ENCODE data around the gene ARL6IP6. TPM values are rescaled to one million over a fixed set of nuclear protein-coding genes. Genes with fewer than 3 reads are reported as not detected.

ARL6IP6 gene
- polyA plus RNA-seq, 1 of the 3 experiments (the other 2 are of a cell fraction) = 25.8 TPM

- ChIA-PET POLR2A (no interaction called here), CTCF (no interaction called here)
- Histone ChIP-seq H3F3A (replicated peaks; ENCODE audit: insufficient read depth) (no peaks in the 10 kb centered on the region), H3K9ac (no peak overlapping the region), H3K4me2 (no peak overlapping the region), H3K27ac (ENCODE audit: low read depth in 2 of 2, low read length in 1 of 2) (no peak overlapping the region), H3K79me2 (ENCODE audit: insufficient read depth) (no peaks in the 10 kb centered on the region), H3K9me3 (no peaks in the 10 kb centered on the region), H3K9me2 (no peaks in the 10 kb centered on the region), H3K4me3 (ENCODE audit: low read depth in 2 of 2, low read length in 1 of 2) (no peak overlapping the region), H3K36me3 (replicated peaks in 1 of 2; ENCODE audit: control insufficient read depth in 1 of 2, insufficient read depth in 2 of 2, low read length in 1 of 2) (no peaks in the 10 kb centered on the region), H3K4me1 (ENCODE audit: control insufficient read depth in 1 of 2, insufficient read depth in 2 of 2, low read depth in 1 of 2, low read length in 1 of 2) (no peaks in the 10 kb centered on the region), H4K20me1 (ENCODE audit: insufficient read depth) (no peaks in the 10 kb centered on the region), H3K27me3 (ENCODE audit: insufficient read depth) (peaks cover 6% of the 10 kb centered on the region; the same call in 1 of the 2 replicates), H2AFZ (ENCODE audit: low read depth) (no peak overlapping the region)
- WGBS (ENCODE audit: low lambda C conversion rate) = 8% methylated on average over 3 of the region's 3 CpGs
- TF ChIP-seq SIN3A (IDR thresholded peaks at IDR 0.05; ENCODE audit: borderline replicate concordance, low read depth, low read length) (no peak), RAD21 (IDR thresholded peaks at IDR 0.05; ENCODE audit: low read length) (no peak), MXI1 (IDR thresholded peaks at IDR 0.05; ENCODE audit: low read depth, low read length) (no peak), RCOR1 (IDR thresholded peaks at IDR 0.05; ENCODE audit: low read length) (no peak), CTCF (IDR thresholded peaks at IDR 0.05) (no peak), FOXM1 (IDR thresholded peaks at IDR 0.05; ENCODE audit: low read depth) (no peak), YY1 (IDR thresholded peaks at IDR 0.05; ENCODE audit: low read depth) (no peak), TCF12 (IDR thresholded peaks at IDR 0.05) (no peak), MAX (IDR thresholded peaks at IDR 0.05; ENCODE audit: low read depth) (no peak), POLR2AphosphoS5 (IDR thresholded peaks at IDR 0.05; ENCODE audit: low read depth, low read length) (no peak), GATA2 (CRISPR knock-in tag; IDR thresholded peaks at IDR 0.05) (no peak)
- TF ChIP-seq, protein P1, sequence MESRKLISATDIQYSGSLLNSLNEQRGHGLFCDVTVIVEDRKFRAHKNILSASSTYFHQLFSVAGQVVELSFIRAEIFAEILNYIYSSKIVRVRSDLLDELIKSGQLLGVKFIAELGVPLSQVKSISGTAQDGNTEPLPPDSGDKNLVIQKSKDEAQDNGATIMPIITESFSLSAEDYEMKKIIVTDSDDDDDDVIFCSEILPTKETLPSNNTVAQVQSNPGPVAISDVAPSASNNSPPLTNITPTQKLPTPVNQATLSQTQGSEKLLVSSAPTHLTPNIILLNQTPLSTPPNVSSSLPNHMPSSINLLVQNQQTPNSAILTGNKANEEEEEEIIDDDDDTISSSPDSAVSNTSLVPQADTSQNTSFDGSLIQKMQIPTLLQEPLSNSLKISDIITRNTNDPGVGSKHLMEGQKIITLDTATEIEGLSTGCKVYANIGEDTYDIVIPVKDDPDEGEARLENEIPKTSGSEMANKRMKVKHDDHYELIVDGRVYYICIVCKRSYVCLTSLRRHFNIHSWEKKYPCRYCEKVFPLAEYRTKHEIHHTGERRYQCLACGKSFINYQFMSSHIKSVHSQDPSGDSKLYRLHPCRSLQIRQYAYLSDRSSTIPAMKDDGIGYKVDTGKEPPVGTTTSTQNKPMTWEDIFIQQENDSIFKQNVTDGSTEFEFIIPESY (IDR thresholded peaks at IDR 0.05; ENCODE audit: borderline replicate concordance, low read depth) = no peak
- no peak for DNase-seq
Measured at GRCh38 chr2:152781175-152781574, 62.8 kb downstream of the ARL6IP6 start.

- Histone ChIP-seq H3K27me3 (ENCODE audit: insufficient read depth) (peaks cover 6% of the 10 kb centered on the region; the same call in 1 of the 2 replicates), H2AFZ (ENCODE audit: low read depth) (no peak overlapping the region), H3K4me1 (ENCODE audit: control insufficient read depth in 1 of 2, insufficient read depth in 2 of 2, low read depth in 1 of 2, low read length in 1 of 2) (no peaks in the 10 kb centered on the region), H3K79me2 (ENCODE audit: insufficient read depth) (no peaks in the 10 kb centered on the region), H3K36me3 (replicated peaks in 1 of 2; ENCODE audit: control insufficient read depth in 1 of 2, insufficient read depth in 2 of 2, low read length in 1 of 2) (no peaks in the 10 kb centered on the region), H3K4me3 (ENCODE audit: low read depth in 2 of 2, low read length in 1 of 2) (no peak overlapping the region), H3K9me3 (no peaks in the 10 kb centered on the region), H3K9ac (no peak overlapping the region), H3K9me2 (no peaks in the 10 kb centered on the region), H4K20me1 (ENCODE audit: insufficient read depth) (no peaks in the 10 kb centered on the region), H3K27ac (ENCODE audit: low read depth in 2 of 2, low read length in 1 of 2) (no peak overlapping the region), H3F3A (replicated peaks; ENCODE audit: insufficient read depth) (no peaks in the 10 kb centered on the region), H3K4me2 (no peak overlapping the region)
- WGBS (ENCODE audit: low lambda C conversion rate) = 0% methylated on average over 2 of the region's 2 CpGs
- no peak for DNase-seq
- ChIA-PET POLR2A (no interaction called here), CTCF (no interaction called here)
- TF ChIP-seq RXRA (IDR thresholded peaks at IDR 0.05; ENCODE audit: borderline replicate concordance, low read depth) = no peak
- TF ChIP-seq, protein P2, sequence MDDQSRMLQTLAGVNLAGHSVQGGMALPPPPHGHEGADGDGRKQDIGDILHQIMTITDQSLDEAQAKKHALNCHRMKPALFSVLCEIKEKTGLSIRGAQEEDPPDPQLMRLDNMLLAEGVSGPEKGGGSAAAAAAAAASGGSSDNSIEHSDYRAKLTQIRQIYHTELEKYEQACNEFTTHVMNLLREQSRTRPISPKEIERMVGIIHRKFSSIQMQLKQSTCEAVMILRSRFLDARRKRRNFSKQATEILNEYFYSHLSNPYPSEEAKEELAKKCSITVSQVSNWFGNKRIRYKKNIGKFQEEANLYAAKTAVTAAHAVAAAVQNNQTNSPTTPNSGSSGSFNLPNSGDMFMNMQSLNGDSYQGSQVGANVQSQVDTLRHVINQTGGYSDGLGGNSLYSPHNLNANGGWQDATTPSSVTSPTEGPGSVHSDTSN (IDR thresholded peaks at IDR 0.05) = no peak
- TF ChIP-seq NFIC (IDR thresholded peaks at IDR 0.05; ENCODE audit: borderline replicate concordance) = no peak
- TF ChIP-seq ELF1 (IDR thresholded peaks at IDR 0.05) = no peak
- TF ChIP-seq FOXJ3 (CRISPR knock-in tag; IDR thresholded peaks at IDR 0.05) = no peak
- TF ChIP-seq, protein P3, sequence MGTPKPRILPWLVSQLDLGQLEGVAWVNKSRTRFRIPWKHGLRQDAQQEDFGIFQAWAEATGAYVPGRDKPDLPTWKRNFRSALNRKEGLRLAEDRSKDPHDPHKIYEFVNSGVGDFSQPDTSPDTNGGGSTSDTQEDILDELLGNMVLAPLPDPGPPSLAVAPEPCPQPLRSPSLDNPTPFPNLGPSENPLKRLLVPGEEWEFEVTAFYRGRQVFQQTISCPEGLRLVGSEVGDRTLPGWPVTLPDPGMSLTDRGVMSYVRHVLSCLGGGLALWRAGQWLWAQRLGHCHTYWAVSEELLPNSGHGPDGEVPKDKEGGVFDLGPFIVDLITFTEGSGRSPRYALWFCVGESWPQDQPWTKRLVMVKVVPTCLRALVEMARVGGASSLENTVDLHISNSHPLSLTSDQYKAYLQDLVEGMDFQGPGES (IDR thresholded peaks at IDR 0.05; ENCODE audit: low read depth, low read length) = no peak
- TF ChIP-seq MXI1 (IDR thresholded peaks at IDR 0.05; ENCODE audit: low read depth, low read length) = no peak
- no peak for TF ChIP-seq SIN3A (IDR thresholded peaks at IDR 0.05; ENCODE audit: borderline replicate concordance, low read depth, low read length)
- no peak for TF ChIP-seq NRF1 (IDR thresholded peaks at IDR 0.05; ENCODE audit: low read depth, low read length)
- no peak for TF ChIP-seq CHD2 (IDR thresholded peaks at IDR 0.05; ENCODE audit: low read length, partially characterized antibody)
- TF ChIP-seq TEAD4 (IDR thresholded peaks at IDR 0.05; ENCODE audit: borderline replicate concordance, insufficient read depth) = no peak
- no peak for TF ChIP-seq TCF12 (IDR thresholded peaks at IDR 0.05)
- TF ChIP-seq CTCF (IDR thresholded peaks at IDR 0.05) = no peak
Measured at GRCh38 chr2:152782171-152782570, 63.8 kb downstream of the ARL6IP6 start.
